Measurements from ENCODE around the gene MECP2. TPM values are rescaled to one million over a fixed set of nuclear protein-coding genes. Genes with fewer than 3 reads are reported as not detected.

MECP2 gene
- total and polyA plus RNA-seq, 10 of the 15 experiments (the other 5 are each of a cell fraction or from before 2014, with no cell fraction given), result 1.3 to 32.7 (median 13.7) TPM

GRCh38 chrX:154048398-154048797, 49.1 kb downstream of the MECP2 start:
- intact Hi-C loops (cut with micrococcal nuclease; ENCODE audit: unreplicated experiment) (no loop called here), in situ Hi-C loops (cut with MboI) (no loop called here)
- Histone ChIP-seq H3K4me1 (ENCODE audit: control insufficient read depth, insufficient read depth, low read length) (no peaks in the 10 kb centered on the region), H3K9me3 (replicated peaks; ENCODE audit: control insufficient read depth, insufficient read depth, low read length) (no peaks in the 10 kb centered on the region), H4K20me1 (ENCODE audit: control insufficient read depth, insufficient read depth) (no peaks in the 10 kb centered on the region), H2AFZ (ENCODE audit: control insufficient read depth, low read depth, low read length) (no peak overlapping the region), H3K4me3 (no peak overlapping the region), H3K36me3 (ENCODE audit: control insufficient read depth in 2 of 2, insufficient read depth in 2 of 2, low read length in 1 of 2) (peaks cover 3 to 5% of the 10 kb centered on the region in 2 experiments; a peak in 3 of 4 replicates), H3K27me3 (replicated peaks in 1 of 2; ENCODE audit: control insufficient read depth in 2 of 2, insufficient read depth in 2 of 2, low read length in 1 of 2) (no peaks in the 10 kb centered on the region), H3K9ac (ENCODE audit: control insufficient read depth, insufficient read depth, low read length) (no peak overlapping the region), H3K79me2 (ENCODE audit: control insufficient read depth, insufficient read depth, low read length) (no peaks in the 10 kb centered on the region; the same call in none of the 2 replicates), H3K27ac (ENCODE audit: control insufficient read depth, insufficient read depth) (no peak overlapping the region), H3K4me2 (ENCODE audit: control insufficient read depth, insufficient read depth) (no peak overlapping the region)
- ATAC-seq (no peak), DNase-seq (ENCODE audit: low read depth, low spot score) (no peak), FAIRE-seq (no peak)
- WGBS (ENCODE audit: insufficient coverage, insufficient replicate concordance, low lambda C conversion rate, missing lambda C conversion rate), result 73% methylated on average over 11 of the region's 11 CpGs
- ChIA-PET POLR2A (interaction anchor here (0.5 to 0.6 kb wide), 2 partner anchors 12 to 34 kb away, joined by 3 to 4 read pairs; no protein-coding TSS in a partner anchor), CTCF (interaction anchor here (2.1 kb wide), 1 partner anchor 35 kb away, joined by 9 read pairs; no protein-coding TSS in a partner anchor), SMC1A (ENCODE audit: uncharacterized antibody, unreplicated experiment) (interaction anchor here (1.1 kb wide), 1 partner anchor 30 kb away, joined by 3 read pairs; no protein-coding TSS in a partner anchor), RAD21 (ENCODE audit: unreplicated experiment) (interaction anchor here (1.0 kb wide), 1 partner anchor 35 kb away, joined by 4 read pairs; no protein-coding TSS in a partner anchor)
- no TSS peak for BruUV-seq (replicated peaks)
- TF ChIP-seq YY1 (IDR thresholded peaks at IDR 0.05; ENCODE audit: low read depth, low read length), result no peak
- TF ChIP-seq SREBF2 (IDR thresholded peaks at IDR 0.05; ENCODE audit: low read length), result no peak
- TF ChIP-seq NFIC (IDR thresholded peaks at IDR 0.05; ENCODE audit: low read depth, low read length), result no peak
- TF ChIP-seq PAX8 (IDR thresholded peaks at IDR 0.05), result no peak
- no peak for TF ChIP-seq CEBPB (IDR thresholded peaks at IDR 0.05; ENCODE audit: borderline replicate concordance in 1 of 2, low read depth in 2 of 2, low read length in 2 of 2)
- TF ChIP-seq SMAD1 (IDR thresholded peaks at IDR 0.05; ENCODE audit: low read depth, partially characterized antibody), result no peak
- no peak for TF ChIP-seq USF1 (IDR thresholded peaks at IDR 0.05; ENCODE audit: borderline replicate concordance, extremely low read length, insufficient read depth, low read depth, low read length)
- no peak for TF ChIP-seq MTA2 (IDR thresholded peaks at IDR 0.05; ENCODE audit: low read depth)
- no peak for TF ChIP-seq PAX5 (IDR thresholded peaks at IDR 0.05; ENCODE audit: borderline replicate concordance, low read depth, low read length)

All from GM12878 (cell line).